Measurements from ENCODE around the gene SEMA3C.

Gene SEMA3C

GRCh38 chr7:80890426-80891258 lies 28.2 kb downstream of the SEMA3C start:
- H3K27me3 ChIP-seq (ENCODE audit: insufficient read depth, low read length, poor library complexity), result no peaks in the 10 kb centered on the region
- no peak for ATAC-seq (ENCODE audit: insufficient read depth, low read depth)
- H3K79me2 ChIP-seq (ENCODE audit: insufficient read depth, low read length), result no peaks in the 10 kb centered on the region
- no peak overlapping the region for H2AFZ ChIP-seq (ENCODE audit: low read depth, low read length)
- TF ChIP-seq CTCF (IDR thresholded peaks at IDR 0.05; ENCODE audit: borderline replicate concordance, extremely low read depth, low read length, poor library complexity, severe bottlenecking) (no peak), EZH2 (IDR thresholded peaks at IDR 0.05; ENCODE audit: borderline replicate concordance, low read depth, low read length, severe bottlenecking) (no peak)
- no peaks in the 10 kb centered on the region for H3K9me3 ChIP-seq (ENCODE audit: insufficient read depth, low read length, severe bottlenecking)
- no peak overlapping the region for H3K27ac ChIP-seq (ENCODE audit: low read length)
- H3K4me3 ChIP-seq (ENCODE audit: low read depth in 1 of 2, low read length in 2 of 2), result no peak overlapping the region
- H3K36me3 ChIP-seq (ENCODE audit: insufficient read depth, low read length), result no peaks in the 10 kb centered on the region
- H4K20me1 ChIP-seq (ENCODE audit: insufficient read depth, low read length), result no peaks in the 10 kb centered on the region
- no peak overlapping the region for H3K9ac ChIP-seq (ENCODE audit: low read depth, low read length)
- DNase-seq, result no peak
- H3K4me1 ChIP-seq (ENCODE audit: insufficient read depth, low read length), result no peaks in the 10 kb centered on the region
- H3K4me2 ChIP-seq (ENCODE audit: insufficient read depth, low read length), result no peak overlapping the region

- ATAC-seq (ENCODE audit: insufficient read depth, low read depth) (no peak), DNase-seq (no peak)
- Histone ChIP-seq H2AFZ (ENCODE audit: low read depth, low read length) (no peak overlapping the region), H3K79me2 (ENCODE audit: insufficient read depth, low read length) (no peaks in the 10 kb centered on the region), H3K4me2 (ENCODE audit: insufficient read depth, low read length) (no peak overlapping the region), H3K27me3 (ENCODE audit: insufficient read depth, low read length, poor library complexity) (no peaks in the 10 kb centered on the region), H3K9ac (ENCODE audit: low read depth, low read length) (no peak overlapping the region), H3K4me1 (ENCODE audit: insufficient read depth, low read length) (no peaks in the 10 kb centered on the region), H3K36me3 (ENCODE audit: insufficient read depth, low read length) (no peaks in the 10 kb centered on the region), H3K4me3 (ENCODE audit: low read depth in 1 of 2, low read length in 2 of 2) (no peak overlapping the region), H3K27ac (ENCODE audit: low read length) (no peak overlapping the region), H4K20me1 (ENCODE audit: insufficient read depth, low read length) (no peaks in the 10 kb centered on the region), H3K9me3 (ENCODE audit: insufficient read depth, low read length, severe bottlenecking) (no peaks in the 10 kb centered on the region)
- TF ChIP-seq CTCF (IDR thresholded peaks at IDR 0.05; ENCODE audit: borderline replicate concordance, extremely low read depth, low read length, poor library complexity, severe bottlenecking), result no peak
- TF ChIP-seq EZH2 (IDR thresholded peaks at IDR 0.05; ENCODE audit: borderline replicate concordance, low read depth, low read length, severe bottlenecking), result no peak
These were observed 29.3 kb downstream of the SEMA3C start for GRCh38 chr7:80889525-80889924.

- no peak for TF ChIP-seq CTCF (IDR thresholded peaks at IDR 0.05; ENCODE audit: borderline replicate concordance, extremely low read depth, low read length, poor library complexity, severe bottlenecking)
- TF ChIP-seq EZH2 (IDR thresholded peaks at IDR 0.05; ENCODE audit: borderline replicate concordance, low read depth, low read length, severe bottlenecking), result no peak
- DNase-seq (no peak), ATAC-seq (ENCODE audit: insufficient read depth, low read depth) (no peak)
- Histone ChIP-seq H3K4me1 (ENCODE audit: insufficient read depth, low read length) (no peaks in the 10 kb centered on the region), H3K9ac (ENCODE audit: low read depth, low read length) (no peak overlapping the region), H3K27ac (ENCODE audit: low read length) (no peak overlapping the region), H3K36me3 (ENCODE audit: insufficient read depth, low read length) (no peaks in the 10 kb centered on the region), H2AFZ (ENCODE audit: low read depth, low read length) (no peak overlapping the region), H4K20me1 (ENCODE audit: insufficient read depth, low read length) (no peaks in the 10 kb centered on the region), H3K4me3 (ENCODE audit: low read depth in 1 of 2, low read length in 2 of 2) (no peak overlapping the region), H3K27me3 (ENCODE audit: insufficient read depth, low read length, poor library complexity) (no peaks in the 10 kb centered on the region), H3K79me2 (ENCODE audit: insufficient read depth, low read length) (no peaks in the 10 kb centered on the region), H3K4me2 (ENCODE audit: insufficient read depth, low read length) (no peak overlapping the region), H3K9me3 (ENCODE audit: insufficient read depth, low read length, severe bottlenecking) (no peaks in the 10 kb centered on the region)
These were observed 33.1 kb downstream of the SEMA3C start for GRCh38 chr7:80885757-80886156.
